Heart right ventricle (tissue), 16 donors: ENCODE results near the gene COL13A1. TPM values are rescaled to one million over a fixed set of nuclear protein-coding genes. Genes with fewer than 3 reads are reported as not detected.

Experiments
- ATAC-seq, 8 donors: fragments of 200-7000 bp; cut with Tn5 transposase; one replicate each; pipeline ENCODE4 v1.9.1; 2020; ENCODE audit warnings: mild to moderate bottlenecking in 8 of 8, moderate library complexity in 8 of 8, moderate number of reproducible peaks in 1 of 8
- DNase-seq, 2 donors: peaks; one replicate each; pipeline ENCODE4 v3.0.0-alpha.2; 2020
- H3K27ac ChIP-seq, 10 donors: fragments of 200-600 bp; sonication (generic) in 2 of 10; one replicate each; pipeline versions ENCODE4 v1.5.0 to v1.8.0; 2020 to 2022; ENCODE audit warnings: mild to moderate bottlenecking in 3 of 10
- H3K27me3 ChIP-seq, 7 donors: fragments of 200-600 bp; one replicate each; pipeline ENCODE4 v1.8.0; 2021 to 2022; ENCODE audit warnings: mild to moderate bottlenecking in 2 of 7
- H3K36me3 ChIP-seq, 9 donors: fragments of 200-600 bp; sonication (generic) in 1 of 9; one replicate each; pipeline versions ENCODE4 v1.5.0 to v1.8.0; 2020 to 2022; ENCODE audit warnings: mild to moderate bottlenecking in 2 of 9
- H3K4me1 ChIP-seq, 9 donors: fragments of 200-600 bp; sonication (generic) in 1 of 9; one replicate each; pipeline versions ENCODE4 v1.5.0 to v1.8.0; 2020 to 2022; ENCODE audit warnings: mild to moderate bottlenecking in 4 of 9
- H3K4me3 ChIP-seq, 10 donors: fragments of 200-600 bp; sonication (generic) in 2 of 10; one replicate each; pipeline versions ENCODE4 v1.5.0 to v1.8.0; 2020 to 2022; ENCODE audit warnings: mild to moderate bottlenecking in 7 of 10, moderate library complexity in 2 of 10
- H3K9me3 ChIP-seq, 11 donors: fragments of 200-600 bp in 10 of 11; sonication (generic) in 2 of 11; one replicate each; pipeline versions ENCODE4 v1.5.0 to v1.8.0; 2013 to 2022; ENCODE audit warnings: mild to moderate bottlenecking in 2 of 11, control low read depth in 1 of 11, moderate library complexity in 1 of 11
- WGBS, 2 donors: extraction: QIAGEN DNeasy Blood & Tissue Kit; methylation state at CpG; one replicate each; pipeline ENCODE4 v1.1.7; 2013; ENCODE audit warnings: inconsistent platforms in 1 of 2; 5-methylcytosine and 5-hydroxymethylcytosine counted together
- intact Hi-C, 10 donors: fragments of 100-400 bp; cut with DNase I; formaldehyde crosslinking; loops; one replicate each; pipeline versions ENCODE4 v1.11.1 to v1.14.2; 2022
- polyA plus RNA-seq, 2 donors: library from polyadenylated mRNA; stranded (reverse); fragments of 200-250 nt; gene quantifications; one replicate each; pipeline ENCODE4 v1.2.3, GENCODE V29; 2013
- total RNA-seq, 10 donors: library from RNA; stranded (reverse); fragmentation: NEBNext Ultra II Directional in 3 of 10; extraction: Animal tissue kit (Norgen Biotek cat#: 25700) in 3 of 10; gene quantifications; one replicate each; pipeline versions ENCODE4 v1.2.1 to v1.2.4, GENCODE V29; 2021 to 2023
- TF ChIP-seq, protein P1 (sequence below), 9 donors: fragments of 200-600 bp; sonication (generic) in 2 of 9; IDR thresholded peaks; one replicate each; pipeline versions ENCODE4 v1.5.0 to v1.8.0; 2021 to 2022; ENCODE audit warnings: antibody characterized with exemption in 9 of 9, mild to moderate bottlenecking in 5 of 9, moderate library complexity in 1 of 9
- donor health status: Arrhythmogenic right ventricular cardiomyopathy.
- donor health status: ischemic (EF 13 %, LVEDD 7.1; RV severe dilation, severe dysfunction).
- donor health status: healthy with polysubstance abuse.
- donor health status: DM: no; HTN: yes; CAD: no.
- donor health status: DM: no; HTN: no; CAD: no.
- donor health status: ischemic (EF 25% LVEDD 6.9; RV normal size, moderate dysfunction).
- donor health status: ischemic (EF 25% LVEDD 5.7; RV mildly dilated, moderate dysfunction).
- donor health status: healthy.
- donor health status: DM: yes; HTN: yes; CAD: no.
- donor health status: Ischemic cardiomyopathy.
- donor health status: ischemic (EF 35%, LVEDD 5.7; RV mildly dilated, moderate dysfunction).
- donor health status: nonischemic (EF 11% LVEDD 7.7; RV severe dilation, severe dysfunction).
- donor health status: DM: yes; HTN: yes; CAD: no.
- donor health status: PGD.
- donor health status: ischemic (EF 29% LVEDD 5.4; RV normal size, mild dysfunction).
- donor health status: nonischemic (EF 23%, LVEDD 6.1; RV moderate dilation, normal function).

The COL13A1 gene
- total and polyA plus RNA-seq, 12 donors, result 0.70 to 6.8 (median 2.7) TPM

GRCh38 chr10:69919250-69919649 lies 117.5 kb downstream of the COL13A1 start:
- no peak for DNase-seq
- intact Hi-C loops, result loop anchor here in 8 of 10 donors (5.0 to 10.0 kb wide), 6 partner anchors 114 to 277 kb away; partner anchors contain the start of gene COL13A1 (in 4 of the 8)
- TF ChIP-seq, protein P1, sequence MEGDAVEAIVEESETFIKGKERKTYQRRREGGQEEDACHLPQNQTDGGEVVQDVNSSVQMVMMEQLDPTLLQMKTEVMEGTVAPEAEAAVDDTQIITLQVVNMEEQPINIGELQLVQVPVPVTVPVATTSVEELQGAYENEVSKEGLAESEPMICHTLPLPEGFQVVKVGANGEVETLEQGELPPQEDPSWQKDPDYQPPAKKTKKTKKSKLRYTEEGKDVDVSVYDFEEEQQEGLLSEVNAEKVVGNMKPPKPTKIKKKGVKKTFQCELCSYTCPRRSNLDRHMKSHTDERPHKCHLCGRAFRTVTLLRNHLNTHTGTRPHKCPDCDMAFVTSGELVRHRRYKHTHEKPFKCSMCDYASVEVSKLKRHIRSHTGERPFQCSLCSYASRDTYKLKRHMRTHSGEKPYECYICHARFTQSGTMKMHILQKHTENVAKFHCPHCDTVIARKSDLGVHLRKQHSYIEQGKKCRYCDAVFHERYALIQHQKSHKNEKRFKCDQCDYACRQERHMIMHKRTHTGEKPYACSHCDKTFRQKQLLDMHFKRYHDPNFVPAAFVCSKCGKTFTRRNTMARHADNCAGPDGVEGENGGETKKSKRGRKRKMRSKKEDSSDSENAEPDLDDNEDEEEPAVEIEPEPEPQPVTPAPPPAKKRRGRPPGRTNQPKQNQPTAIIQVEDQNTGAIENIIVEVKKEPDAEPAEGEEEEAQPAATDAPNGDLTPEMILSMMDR (IDR thresholded peaks at IDR 0.05), result no peak
- Histone ChIP-seq H3K4me1 (peaks cover 0 to 5% (median 0%) of the 10 kb centered on the region in 9 donors), H3K36me3 (no peaks in the 10 kb centered on the region), H3K9me3 (no peaks in the 10 kb centered on the region), H3K27me3 (peaks cover 0 to 6% (median 0%) of the 10 kb centered on the region in 7 donors), H3K4me3 (no peak overlapping the region), H3K27ac (no peak overlapping the region)
- 0 to 54% methylated on average over 1 of the region's 1 CpG for WGBS, 2 donors
- ATAC-seq, result no peak

DNA sequence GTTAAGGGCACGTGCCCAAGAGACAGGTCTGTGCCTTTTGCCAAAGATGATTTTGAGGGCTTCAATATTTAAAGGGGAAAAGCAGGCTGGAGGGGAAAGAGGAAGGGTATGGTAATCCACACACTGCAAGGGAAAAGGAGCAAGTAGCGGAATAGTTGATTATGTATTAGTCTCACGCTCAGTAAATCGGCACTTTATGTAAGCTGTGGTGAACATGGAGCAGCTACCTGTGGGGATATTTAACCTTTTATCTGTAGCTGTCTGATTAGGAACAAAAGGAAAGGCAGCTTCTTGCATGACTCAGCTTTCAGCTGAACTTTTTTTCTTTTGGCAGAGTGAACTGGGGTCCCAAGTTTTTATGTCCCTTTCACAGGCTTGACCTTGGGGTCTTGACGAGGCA lies 123.4 kb downstream of the COL13A1 start:
- H3K4me1 ChIP-seq, result no peaks in the 10 kb centered on the region
- DNase-seq (no peak), ATAC-seq (no peak)
- 77 to 82% methylated on average over 5 of the region's 5 CpGs for WGBS, 2 donors
- no peaks in the 10 kb centered on the region for H3K36me3 ChIP-seq
- no peak overlapping the region for H3K4me3 ChIP-seq
- H3K9me3 ChIP-seq, result peaks cover 0 to 6% (median 0%) of the 10 kb centered on the region in 11 donors
- H3K27ac ChIP-seq, result no peak overlapping the region
- peaks cover 0 to 3% (median 0%) of the 10 kb centered on the region in 7 donors for H3K27me3 ChIP-seq
- TF ChIP-seq, protein P1 (IDR thresholded peaks at IDR 0.05), result no peak
- intact Hi-C loops, result no loop called here

GRCh38 chr10:69928339-69928738 lies 126.6 kb downstream of the COL13A1 start:
- Histone ChIP-seq H3K27ac (no peak overlapping the region), H3K27me3 (peaks cover 0 to 3% (median 0%) of the 10 kb centered on the region in 7 donors), H3K4me1 (no peaks in the 10 kb centered on the region), H3K36me3 (no peaks in the 10 kb centered on the region), H3K9me3 (peaks cover 0 to 6% (median 0%) of the 10 kb centered on the region in 11 donors), H3K4me3 (no peak overlapping the region)
- TF ChIP-seq, protein P1 (IDR thresholded peaks at IDR 0.05), result no peak
- 81 to 94% methylated on average over 3 of the region's 3 CpGs for WGBS, 2 donors
- intact Hi-C loops, result no loop called here
- no peak for DNase-seq
- ATAC-seq, result no peak

- Histone ChIP-seq H3K4me3 (no peak overlapping the region), H3K27me3 (peaks cover 0 to 3% (median 0%) of the 10 kb centered on the region in 7 donors), H3K36me3 (no peaks in the 10 kb centered on the region), H3K4me1 (no peaks in the 10 kb centered on the region), H3K27ac (no peak overlapping the region), H3K9me3 (peaks cover 0 to 6% (median 0%) of the 10 kb centered on the region in 11 donors)
- TF ChIP-seq, protein P1 (IDR thresholded peaks at IDR 0.05), result no peak
- ATAC-seq (no peak), DNase-seq (no peak)
- intact Hi-C loops, result no loop called here
- WGBS, 2 donors, result 94% methylated on average over 3 of the region's 3 CpGs
Observed at GRCh38 chr10:69929575-69929974, 127.9 kb downstream of the COL13A1 start.
